ENCODE results near the gene MPZL3.

Gene MPZL3

GRCh38 chr11:118274186-118274585 lies 22.0 kb upstream of the MPZL3 start:
- in situ Hi-C loops (cut with HindIII; ENCODE audit: low pct_ligation_motif_present, low sequenced_read_pairs), result no loop called here
- DNase-seq, result no peak
- H3K4me3 ChIP-seq (ENCODE audit: low read depth, low read length), result no peak overlapping the region
- H3K27ac ChIP-seq, result no peak overlapping the region
- no peaks in the 10 kb centered on the region for H3K36me3 ChIP-seq (replicated peaks)
- TF ChIP-seq, protein P1, sequence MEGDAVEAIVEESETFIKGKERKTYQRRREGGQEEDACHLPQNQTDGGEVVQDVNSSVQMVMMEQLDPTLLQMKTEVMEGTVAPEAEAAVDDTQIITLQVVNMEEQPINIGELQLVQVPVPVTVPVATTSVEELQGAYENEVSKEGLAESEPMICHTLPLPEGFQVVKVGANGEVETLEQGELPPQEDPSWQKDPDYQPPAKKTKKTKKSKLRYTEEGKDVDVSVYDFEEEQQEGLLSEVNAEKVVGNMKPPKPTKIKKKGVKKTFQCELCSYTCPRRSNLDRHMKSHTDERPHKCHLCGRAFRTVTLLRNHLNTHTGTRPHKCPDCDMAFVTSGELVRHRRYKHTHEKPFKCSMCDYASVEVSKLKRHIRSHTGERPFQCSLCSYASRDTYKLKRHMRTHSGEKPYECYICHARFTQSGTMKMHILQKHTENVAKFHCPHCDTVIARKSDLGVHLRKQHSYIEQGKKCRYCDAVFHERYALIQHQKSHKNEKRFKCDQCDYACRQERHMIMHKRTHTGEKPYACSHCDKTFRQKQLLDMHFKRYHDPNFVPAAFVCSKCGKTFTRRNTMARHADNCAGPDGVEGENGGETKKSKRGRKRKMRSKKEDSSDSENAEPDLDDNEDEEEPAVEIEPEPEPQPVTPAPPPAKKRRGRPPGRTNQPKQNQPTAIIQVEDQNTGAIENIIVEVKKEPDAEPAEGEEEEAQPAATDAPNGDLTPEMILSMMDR (IDR thresholded peaks at IDR 0.05; ENCODE audit: low read depth, low read length, missing control alignments), result no peak
- no peaks in the 10 kb centered on the region for H3K27me3 ChIP-seq (replicated peaks)

- Histone ChIP-seq H3K27me3 (replicated peaks) (no peaks in the 10 kb centered on the region), H3K4me3 (ENCODE audit: low read depth, low read length) (no peak overlapping the region), H3K27ac (no peak overlapping the region), H3K36me3 (replicated peaks) (no peaks in the 10 kb centered on the region)
- in situ Hi-C loops (cut with HindIII; ENCODE audit: low pct_ligation_motif_present, low sequenced_read_pairs), result no loop called here
- no peak for DNase-seq
- TF ChIP-seq, protein P1 (IDR thresholded peaks at IDR 0.05; ENCODE audit: low read depth, low read length, missing control alignments), result no peak
These were observed 19.8 kb upstream of the MPZL3 start for GRCh38 chr11:118272001-118272400.

DNA sequence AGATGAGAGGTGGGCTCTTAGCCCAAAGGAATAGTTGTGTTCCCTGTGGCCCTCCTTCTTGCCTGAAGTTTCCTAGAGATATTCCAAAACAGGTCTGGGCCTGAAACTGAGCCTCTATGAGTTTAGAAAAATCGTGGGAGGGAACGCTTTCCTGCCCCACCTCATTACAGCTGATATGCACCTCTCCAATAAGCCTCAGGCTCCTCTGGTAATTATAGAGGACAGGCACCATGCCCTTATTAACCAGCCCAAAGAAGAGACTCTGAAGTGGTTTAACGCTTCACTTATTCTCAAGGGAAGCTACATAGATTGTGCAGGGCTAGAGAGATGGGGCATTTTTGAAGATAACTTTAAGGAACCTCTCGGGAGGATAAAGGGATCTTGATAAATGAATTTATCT lies 15.3 kb upstream of the MPZL3 start:
- H3K4me3 ChIP-seq (ENCODE audit: low read depth, low read length), result no peak overlapping the region
- H3K27me3 ChIP-seq (replicated peaks), result peaks cover 31% of the 10 kb centered on the region
- TF ChIP-seq, protein P1 (IDR thresholded peaks at IDR 0.05; ENCODE audit: low read depth, low read length, missing control alignments), result no peak
- in situ Hi-C loops (cut with HindIII; ENCODE audit: low pct_ligation_motif_present, low sequenced_read_pairs), result no loop called here
- no peak overlapping the region for H3K27ac ChIP-seq
- DNase-seq, result no peak
- no peaks in the 10 kb centered on the region for H3K36me3 ChIP-seq (replicated peaks)

DNA sequence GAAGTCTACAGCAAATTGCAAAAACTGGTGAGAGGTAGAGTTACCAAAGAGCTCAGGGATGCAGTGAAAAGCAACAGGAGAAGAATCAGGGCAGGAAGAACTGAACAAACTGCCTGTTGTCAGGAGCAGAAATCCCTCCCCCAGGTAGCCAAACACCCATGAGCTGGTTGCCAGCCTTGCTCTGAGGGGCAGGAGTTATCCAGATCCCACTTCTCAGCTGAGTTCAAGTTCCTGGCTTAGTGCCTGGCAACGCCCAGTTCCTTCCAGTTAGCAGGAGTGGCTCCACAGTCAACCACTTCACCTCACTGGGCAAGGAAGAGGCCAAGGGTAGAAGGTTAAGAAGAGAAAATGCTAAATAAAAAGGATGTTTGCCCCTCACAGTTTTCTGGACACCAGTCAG lies 13.8 kb upstream of the MPZL3 start:
- Histone ChIP-seq H3K27ac (no peak overlapping the region), H3K27me3 (replicated peaks) (peaks cover 31% of the 10 kb centered on the region), H3K36me3 (replicated peaks) (no peaks in the 10 kb centered on the region), H3K4me3 (ENCODE audit: low read depth, low read length) (no peak overlapping the region)
- no peak for DNase-seq
- TF ChIP-seq, protein P1 (IDR thresholded peaks at IDR 0.05; ENCODE audit: low read depth, low read length, missing control alignments), result no peak
- in situ Hi-C loops (cut with HindIII; ENCODE audit: low pct_ligation_motif_present, low sequenced_read_pairs), result no loop called here

GRCh38 chr11:118264569-118265465 lies 12.7 kb upstream of the MPZL3 start:
- in situ Hi-C loops (cut with HindIII; ENCODE audit: low pct_ligation_motif_present, low sequenced_read_pairs), result no loop called here
- DNase-seq, result no peak
- no peaks in the 10 kb centered on the region for H3K36me3 ChIP-seq (replicated peaks)
- no peak overlapping the region for H3K4me3 ChIP-seq (ENCODE audit: low read depth, low read length)
- TF ChIP-seq, protein P1 (IDR thresholded peaks at IDR 0.05; ENCODE audit: low read depth, low read length, missing control alignments), result no peak
- H3K27ac ChIP-seq, result no peak overlapping the region
- H3K27me3 ChIP-seq (replicated peaks), result peaks cover 31% of the 10 kb centered on the region

Measured in brain microvascular endothelial cell (primary cell).